Mesenchymal stem cell (in vitro differentiated cells and primary cell): ENCODE results near the gene DYRK3.
A peak's percentile ranks its signal among the peaks of the same experiment; 100 is the strongest.

ENCODE experiments used
- DNase-seq: peaks from one replicate; pipeline ENCODE4 v3.0.0-alpha.2; 2013
- H2AFZ ChIP-seq: one replicate; pipeline ENCODE4 v1.6.1; 2013; ENCODE audit warnings: low read depth, mild to moderate bottlenecking, control low read depth, inconsistent platforms, low read length, moderate library complexity
- H2AK5ac ChIP-seq: 2 replicates; pipeline ENCODE4 v1.6.1; 2013; ENCODE audit warnings: low read length, moderate library complexity, mild to moderate bottlenecking, inconsistent platforms; ENCODE audit not compliant: severe bottlenecking
- H2BK120ac ChIP-seq: one replicate; pipeline ENCODE4 v1.6.1; 2013; ENCODE audit warnings: low read depth, mild to moderate bottlenecking, inconsistent platforms, low read length, moderate library complexity
- H2BK12ac ChIP-seq, 2 experiments: one replicate each; pipeline ENCODE4 v1.6.1; 2013; ENCODE audit warnings: inconsistent platforms in 2 of 2, low read length in 2 of 2, mild to moderate bottlenecking in 2 of 2, moderate library complexity in 2 of 2, control low read depth in 1 of 2
- H2BK15ac ChIP-seq: one replicate; pipeline ENCODE4 v1.6.1; 2013; ENCODE audit warnings: mild to moderate bottlenecking, low read depth, inconsistent platforms; ENCODE audit not compliant: poor library complexity, severe bottlenecking
- H2BK5ac ChIP-seq: 2 replicates; pipeline ENCODE4 v1.6.1; 2013; ENCODE audit warnings: low read depth, mild to moderate bottlenecking, low read length, control low read depth, inconsistent platforms; ENCODE audit not compliant: poor library complexity, severe bottlenecking
- H3K14ac ChIP-seq, 2 experiments: one replicate each; pipeline ENCODE4 v1.6.1; 2013; ENCODE audit warnings: inconsistent platforms in 2 of 2, low read length in 2 of 2, control low read depth in 1 of 2, mild to moderate bottlenecking in 1 of 2, moderate library complexity in 1 of 2
- H3K18ac ChIP-seq, 2 experiments: one replicate each; pipeline ENCODE4 v1.6.1; 2013; ENCODE audit warnings: inconsistent platforms in 2 of 2, low read length in 2 of 2, control low read depth in 1 of 2, low read depth in 1 of 2, mild to moderate bottlenecking in 1 of 2
- H3K23ac ChIP-seq, 2 experiments: one replicate each; pipeline ENCODE4 v1.6.1; 2013; ENCODE audit warnings: inconsistent platforms in 2 of 2, low read length in 2 of 2, mild to moderate bottlenecking in 2 of 2, moderate library complexity in 2 of 2, control low read depth in 1 of 2
- H3K27ac ChIP-seq: 2 replicates; pipeline ENCODE4 v1.5.1; 2013; ENCODE audit warnings: mild to moderate bottlenecking, moderate library complexity, low read length, control low read depth, inconsistent platforms; ENCODE audit not compliant: poor library complexity, severe bottlenecking
- H3K27me3 ChIP-seq, 2 experiments: 2 replicates each; pipeline versions ENCODE4 v1.6.1 to v1.7.0; 2013; ENCODE audit warnings: low read length in 2 of 2, mild to moderate bottlenecking in 2 of 2, moderate library complexity in 2 of 2, control low read depth in 1 of 2, inconsistent platforms in 1 of 2; ENCODE audit not compliant: control insufficient read depth in 1 of 2, insufficient read depth in 1 of 2
- H3K36me3 ChIP-seq, 2 experiments: 2 replicates each; pipeline versions ENCODE4 v1.6.1 to v1.7.0; 2013; ENCODE audit warnings: low read length in 2 of 2, control low read depth in 1 of 2, inconsistent platforms in 1 of 2, low read depth in 1 of 2, mild to moderate bottlenecking in 1 of 2; ENCODE audit not compliant: insufficient read depth in 2 of 2, control insufficient read depth in 1 of 2
- H3K4ac ChIP-seq, 2 experiments: one replicate each; pipeline ENCODE4 v1.6.1; 2013; ENCODE audit warnings: inconsistent platforms in 2 of 2, low read length in 2 of 2, mild to moderate bottlenecking in 2 of 2, moderate library complexity in 2 of 2, control low read depth in 1 of 2, low read depth in 1 of 2
- H3K4me1 ChIP-seq: 2 replicates; pipeline ENCODE4 v1.6.1; 2013; ENCODE audit warnings: low read depth, low read length, control low read depth; ENCODE audit not compliant: control insufficient read depth, insufficient read depth
- H3K4me2 ChIP-seq: 2 replicates; pipeline ENCODE4 v1.6.1; 2013; ENCODE audit warnings: low read length, mild to moderate bottlenecking, inconsistent platforms; ENCODE audit not compliant: poor library complexity, severe bottlenecking
- H3K4me3 ChIP-seq, 2 experiments: 2 replicates each; pipeline versions ENCODE4 v1.5.1 to v1.7.0; 2013; ENCODE audit warnings: low read length in 2 of 2, mild to moderate bottlenecking in 2 of 2, control low read depth in 1 of 2, low read depth in 1 of 2; ENCODE audit not compliant: insufficient read depth in 1 of 2
- H3K79me1 ChIP-seq: replicated peaks from 2 replicates; pipeline ENCODE4 v1.6.1; 2013; ENCODE audit warnings: mild to moderate bottlenecking, control low read depth, low read length, inconsistent platforms; ENCODE audit not compliant: poor library complexity, severe bottlenecking
- H3K9ac ChIP-seq: 2 replicates; pipeline ENCODE4 v1.7.0; 2013; ENCODE audit warnings: mild to moderate bottlenecking, low read length, moderate library complexity
- H3K9me3 ChIP-seq: 2 replicates; pipeline ENCODE4 v1.7.0; 2013; ENCODE audit warnings: mild to moderate bottlenecking, low read length; ENCODE audit not compliant: control insufficient read depth
- H4K8ac ChIP-seq: one replicate; pipeline ENCODE4 v1.6.1; 2013; ENCODE audit warnings: inconsistent platforms, mild to moderate bottlenecking, low read length, moderate library complexity
- H4K91ac ChIP-seq: one replicate; pipeline ENCODE4 v1.6.1; 2013; ENCODE audit warnings: mild to moderate bottlenecking, low read length, inconsistent platforms
- WGBS: methylation state at CpG from one replicate; pipeline ENCODE4 v1.1.7; 2013; ENCODE audit warnings: mixed read lengths; 5-methylcytosine and 5-hydroxymethylcytosine counted together

Gene DYRK3

GRCh38 chr1:206663832-206664652 lies 28.7 kb downstream of the DYRK3 start:
- Histone ChIP-seq H4K8ac (no peak overlapping the region), H2AK5ac (no peak overlapping the region), H2BK12ac (no peak overlapping the region), H3K79me1 (no peaks in the 10 kb centered on the region), H3K9ac (peak overlapping the region; percentile 26), H2BK15ac (no peak overlapping the region), H3K4ac (no peak overlapping the region), H3K18ac (no peak overlapping the region), H2BK5ac (no peak overlapping the region), H3K4me2 (no peak overlapping the region), H3K27ac (no peak overlapping the region), H3K36me3 (no peaks in the 10 kb centered on the region), H2AFZ (no peak overlapping the region), H3K9me3 (no peaks in the 10 kb centered on the region), H4K91ac (no peak overlapping the region), H3K14ac (peak overlapping the region in 1 of 2 experiments; percentile 35), H3K27me3 (peaks cover 22 to 33% of the 10 kb centered on the region in 2 experiments), H3K4me1 (peaks cover 5% of the 10 kb centered on the region), H3K4me3 (peak overlapping the region in 1 of 2 experiments; percentile 58), H3K23ac (no peak overlapping the region), H2BK120ac (no peak overlapping the region)
- peak; percentile 68 for DNase-seq
- WGBS = 22% methylated on average over 18 of the region's 20 CpGs

GRCh38 chr1:206664740-206665139 lies 29.4 kb downstream of the DYRK3 start:
- H3K4me2 ChIP-seq = no peak overlapping the region
- no peak overlapping the region for H2AFZ ChIP-seq
- no peaks in the 10 kb centered on the region for H3K79me1 ChIP-seq
- no peak for DNase-seq
- H4K91ac ChIP-seq = no peak overlapping the region
- H2AK5ac ChIP-seq = no peak overlapping the region
- H4K8ac ChIP-seq = peak overlapping the region; percentile 48
- H3K27me3 ChIP-seq = peaks cover 21 to 30% of the 10 kb centered on the region in 2 experiments
- H2BK15ac ChIP-seq = no peak overlapping the region
- no peak overlapping the region for H3K4ac ChIP-seq
- H2BK12ac ChIP-seq = peak overlapping the region in 1 of 2 experiments; percentile 49
- H3K18ac ChIP-seq = no peak overlapping the region
- H3K14ac ChIP-seq = no peak overlapping the region
- peak overlapping the region; percentile 2 for H3K9ac ChIP-seq
- H3K27ac ChIP-seq = no peak overlapping the region
- no peak overlapping the region for H3K4me3 ChIP-seq
- no peak overlapping the region for H2BK5ac ChIP-seq
- no peak overlapping the region for H3K23ac ChIP-seq
- H3K36me3 ChIP-seq = no peaks in the 10 kb centered on the region
- H3K4me1 ChIP-seq = peaks cover 5% of the 10 kb centered on the region
- H2BK120ac ChIP-seq = no peak overlapping the region
- WGBS = 70% methylated on average over 5 of the region's 6 CpGs
- H3K9me3 ChIP-seq = no peaks in the 10 kb centered on the region

GRCh38 chr1:206666031-206666561 lies 30.8 kb downstream of the DYRK3 start:
- Histone ChIP-seq H3K4me2 (no peak overlapping the region), H3K9me3 (no peaks in the 10 kb centered on the region), H2AFZ (no peak overlapping the region), H3K18ac (no peak overlapping the region), H2AK5ac (no peak overlapping the region), H2BK12ac (no peak overlapping the region), H3K23ac (no peak overlapping the region), H3K4ac (no peak overlapping the region), H4K8ac (no peak overlapping the region), H3K4me3 (no peak overlapping the region), H2BK15ac (no peak overlapping the region), H3K14ac (no peak overlapping the region), H3K9ac (no peak overlapping the region), H3K27ac (no peak overlapping the region), H3K27me3 (peaks cover 21 to 30% of the 10 kb centered on the region in 2 experiments), H3K36me3 (no peaks in the 10 kb centered on the region), H3K4me1 (peaks cover 5% of the 10 kb centered on the region), H2BK5ac (no peak overlapping the region), H4K91ac (no peak overlapping the region), H3K79me1 (no peaks in the 10 kb centered on the region), H2BK120ac (no peak overlapping the region)
- 90% methylated on average over 3 of the region's 3 CpGs for WGBS
- DNase-seq = no peak

- no peak overlapping the region for H3K27ac ChIP-seq
- no peaks in the 10 kb centered on the region for H3K79me1 ChIP-seq
- H3K36me3 ChIP-seq = no peaks in the 10 kb centered on the region
- DNase-seq = no peak
- H3K4me3 ChIP-seq = no peak overlapping the region
- H2AK5ac ChIP-seq = no peak overlapping the region
- no peak overlapping the region for H3K4ac ChIP-seq
- peaks cover 20 to 28% of the 10 kb centered on the region in 2 experiments for H3K27me3 ChIP-seq
- peaks cover 5% of the 10 kb centered on the region for H3K4me1 ChIP-seq
- H2BK15ac ChIP-seq = no peak overlapping the region
- no peak overlapping the region for H2AFZ ChIP-seq
- no peak overlapping the region for H4K8ac ChIP-seq
- H2BK12ac ChIP-seq = no peak overlapping the region
- no peak overlapping the region for H3K9ac ChIP-seq
- H3K23ac ChIP-seq = no peak overlapping the region
- H3K18ac ChIP-seq = no peak overlapping the region
- no peaks in the 10 kb centered on the region for H3K9me3 ChIP-seq
- no peak overlapping the region for H2BK5ac ChIP-seq
- H4K91ac ChIP-seq = no peak overlapping the region
- no peak overlapping the region for H3K4me2 ChIP-seq
- H3K14ac ChIP-seq = no peak overlapping the region
- no peak overlapping the region for H2BK120ac ChIP-seq
- WGBS = 87% methylated on average over 5 of the region's 5 CpGs
Observed at GRCh38 chr1:206666954-206667665, 31.8 kb downstream of the DYRK3 start.
